Glomerular endothelial cell (primary cell): ENCODE measurements around the gene ST14. TPM values are rescaled to one million over a fixed set of nuclear protein-coding genes. Genes with fewer than 3 reads are reported as not detected.

Source experiments
- DNase-seq: peaks from one replicate; pipeline ENCODE4 v3.0.0-alpha.2; 2011; ENCODE audit warnings: low read depth, low spot score; ENCODE audit errors: extremely low read depth
- total RNA-seq: library from RNA; depleted of rRNA; stranded (reverse); fragments of >200 nt; gene quantifications from 2 replicates; pipeline ENCODE4 v1.2.3, GENCODE V29; 2015

Gene ST14
- total RNA-seq, 1 donor from 2014 or later = 0.12 TPM

- no peak for DNase-seq
Observed at GRCh38 chr11:130203766-130204702, 44.5 kb downstream of the ST14 start.

GRCh38 chr11:130204703-130205095 is 45.1 kb downstream of the ST14 start:
- no peak for DNase-seq

- no peak for DNase-seq
Observed at GRCh38 chr11:130206141-130206540, 46.6 kb downstream of the ST14 start.

GRCh38 chr11:130208241-130209127 is 48.9 kb downstream of the ST14 start:
- DNase-seq = no peak

GRCh38 chr11:130209128-130209932 is 49.7 kb downstream of the ST14 start:
- no peak for DNase-seq

GRCh38 chr11:130209954-130210854 is 50.6 kb downstream of the ST14 start:
- DNase-seq = no peak

DNA sequence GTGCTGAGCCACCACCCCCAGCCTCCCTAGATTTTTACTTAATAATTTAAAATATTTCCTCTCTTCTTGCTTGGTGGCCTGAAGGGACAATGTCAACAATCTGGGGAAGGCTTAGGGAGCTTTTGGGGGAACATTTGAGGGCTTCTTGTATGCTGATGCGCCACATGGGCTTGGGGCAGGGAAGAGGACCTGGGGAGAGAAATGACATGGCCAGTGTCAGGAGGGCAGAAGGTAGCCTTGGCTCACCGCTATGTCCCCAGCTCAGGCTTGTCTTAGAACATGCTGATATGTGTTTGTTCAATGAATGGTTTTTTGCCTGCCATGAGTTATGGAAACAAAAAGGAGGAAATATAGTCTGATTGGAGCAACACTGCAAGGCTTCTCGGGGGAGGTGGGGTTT is 51.6 kb downstream of the ST14 start:
- DNase-seq = no peak

GRCh38 chr11:130211781-130212401 is 52.3 kb downstream of the ST14 start:
- DNase-seq = no peak

GRCh38 chr11:130212431-130212961 is 52.9 kb downstream of the ST14 start:
- no peak for DNase-seq

- DNase-seq = no peak
Observed at GRCh38 chr11:130213143-130213978, 53.8 kb downstream of the ST14 start.

DNA sequence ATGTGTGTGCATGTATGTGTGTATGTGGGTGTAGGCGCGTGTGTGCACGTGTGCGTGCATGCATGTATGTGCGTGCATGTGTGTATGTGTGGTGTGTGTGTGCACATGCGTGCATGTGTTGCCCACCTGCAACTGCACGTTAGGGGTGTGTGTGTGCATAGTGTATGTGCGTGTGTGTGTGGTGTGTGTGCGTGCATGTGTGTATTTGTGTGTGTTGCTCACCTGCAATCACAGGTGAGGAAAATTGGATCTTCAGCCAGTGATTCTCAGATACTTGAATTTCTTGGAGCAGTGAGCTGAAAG is 54.3 kb downstream of the ST14 start:
- DNase-seq = no peak

DNA sequence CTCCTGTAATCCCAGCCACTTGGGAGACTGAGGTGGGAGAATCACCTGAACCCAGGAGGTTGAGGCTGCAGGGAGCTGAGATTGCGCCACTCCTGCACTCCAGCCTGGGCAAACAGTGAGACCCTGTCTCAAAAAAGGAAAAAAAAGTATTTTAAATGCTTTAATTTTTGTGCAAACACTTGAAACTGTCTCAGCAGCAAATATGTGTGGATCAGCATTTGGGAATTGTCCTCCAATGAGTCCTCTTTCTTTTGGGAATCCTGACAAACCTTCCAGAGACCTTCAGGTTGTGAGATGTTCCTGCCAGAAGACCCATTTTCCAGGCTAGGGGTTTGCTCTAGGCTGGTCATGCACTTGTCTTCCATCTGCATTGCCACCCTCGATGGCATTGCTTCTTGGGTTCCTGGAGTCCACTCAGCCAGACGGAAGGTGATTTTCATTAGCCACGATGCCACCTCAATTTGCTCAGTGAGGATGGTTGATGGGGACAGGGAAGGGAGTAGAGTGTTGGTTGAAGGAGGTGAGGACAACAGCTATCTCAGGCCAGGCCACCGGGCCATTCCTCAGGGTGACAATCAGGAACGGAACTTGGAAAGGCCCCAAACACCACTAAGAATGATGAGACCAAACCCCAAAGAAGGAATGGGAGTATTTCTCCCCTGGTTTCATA is 55.4 kb downstream of the ST14 start:
- DNase-seq = no peak

- DNase-seq = no peak
Observed at GRCh38 chr11:130215531-130216220, 56.1 kb downstream of the ST14 start.

- DNase-seq = no peak
Observed at GRCh38 chr11:130216221-130216550, 56.6 kb downstream of the ST14 start.

DNA sequence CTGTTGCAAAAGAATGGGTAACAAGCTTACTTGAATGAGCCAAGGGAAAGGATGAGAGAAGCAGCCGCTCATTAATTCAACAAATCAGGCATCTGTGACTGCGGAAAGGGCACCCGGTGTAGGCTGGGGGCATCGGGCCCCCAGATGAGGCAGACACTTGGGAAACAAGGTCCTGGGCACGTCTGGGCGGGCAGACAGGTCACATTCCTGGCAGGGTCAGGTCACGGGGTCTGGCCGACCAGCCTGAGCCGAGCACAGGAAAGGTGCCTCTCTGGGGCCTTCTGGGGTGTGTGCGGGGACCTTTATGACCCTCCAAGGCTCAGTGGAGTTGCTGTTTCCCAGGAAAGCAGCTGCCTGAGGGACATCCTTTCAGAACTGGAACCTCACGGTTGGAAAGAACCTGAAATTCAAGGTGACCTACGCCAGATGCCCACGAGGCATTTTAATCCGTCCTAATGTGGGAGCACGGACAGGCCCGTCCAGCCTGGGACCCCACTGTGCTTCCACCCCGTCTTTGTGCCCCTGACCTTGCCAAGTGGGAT is 57.1 kb downstream of the ST14 start:
- DNase-seq = no peak

GRCh38 chr11:130217133-130218031 is 57.8 kb downstream of the ST14 start:
- DNase-seq = no peak
